Measurements from ENCODE around the gene STPG3. TPM values are rescaled to one million over a fixed set of nuclear protein-coding genes. Genes with fewer than 3 reads are reported as not detected.

Gene STPG3
- total and polyA plus RNA-seq, 9 of the 15 experiments (the other 6 are each of a cell fraction or from before 2014, with no cell fraction given), result not detected

DNA sequence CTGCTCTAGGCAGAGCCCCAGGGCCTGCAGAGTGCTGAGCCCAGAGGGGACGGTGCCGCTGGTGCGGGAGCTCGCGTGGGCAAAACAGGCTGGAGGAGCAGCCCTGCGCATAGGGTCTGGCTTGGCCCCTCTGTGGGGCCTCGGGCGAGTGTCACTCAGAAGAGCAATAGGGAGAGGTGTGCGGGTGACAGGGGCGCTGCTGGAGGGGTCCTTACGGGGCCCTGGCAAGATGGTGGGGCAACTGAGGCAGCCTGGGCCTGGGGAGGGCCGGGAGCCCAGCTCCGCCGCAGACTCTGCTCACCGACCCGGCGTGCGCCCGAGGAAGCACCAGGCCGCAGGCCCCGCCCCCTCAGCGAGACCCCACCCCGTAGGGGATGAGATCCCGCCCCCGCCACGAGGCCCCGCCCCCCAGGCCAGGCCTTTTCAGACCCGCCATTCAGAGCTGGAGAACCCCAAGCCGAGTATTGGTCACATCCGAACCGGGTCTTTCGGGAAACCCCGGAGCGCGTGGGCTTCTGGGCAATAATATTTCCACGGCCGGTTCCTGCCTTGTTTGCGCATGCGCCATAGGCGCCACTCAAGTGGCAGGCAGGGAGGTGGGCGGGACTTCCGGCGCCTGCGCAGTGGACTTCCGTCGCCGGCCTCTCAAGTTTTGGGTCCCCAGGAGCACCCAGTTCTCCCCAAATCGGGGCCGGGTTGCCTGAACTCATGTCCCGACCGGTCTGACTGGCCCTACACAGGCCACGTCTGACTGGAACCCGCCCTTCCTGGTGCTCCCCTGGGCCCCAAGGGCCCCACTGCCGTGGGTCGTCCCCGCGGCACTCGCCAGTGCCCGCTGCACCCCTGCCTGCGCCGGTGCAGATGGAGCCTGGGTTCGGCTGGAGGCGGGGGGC is 27.8 kb upstream of the STPG3 start (continued):
- peak; percentile 45; the same call in 1 of the 2 replicates for TF ChIP-seq JUND (IDR thresholded peaks at IDR 0.05; ENCODE audit: borderline replicate concordance, low read depth, low read length)
- TF ChIP-seq JUND (tag; IDR thresholded peaks at IDR 0.05; ENCODE audit: borderline replicate concordance, low read depth, low read length), result no peak; the same call in 2 of the 3 replicates
- TF ChIP-seq ATF1 (CRISPR knock-in tag; IDR thresholded peaks at IDR 0.05), result no peak
- peak; percentile 50 for TF ChIP-seq ATF1 (tag; IDR thresholded peaks at IDR 0.05)
- TF ChIP-seq, protein P1, sequence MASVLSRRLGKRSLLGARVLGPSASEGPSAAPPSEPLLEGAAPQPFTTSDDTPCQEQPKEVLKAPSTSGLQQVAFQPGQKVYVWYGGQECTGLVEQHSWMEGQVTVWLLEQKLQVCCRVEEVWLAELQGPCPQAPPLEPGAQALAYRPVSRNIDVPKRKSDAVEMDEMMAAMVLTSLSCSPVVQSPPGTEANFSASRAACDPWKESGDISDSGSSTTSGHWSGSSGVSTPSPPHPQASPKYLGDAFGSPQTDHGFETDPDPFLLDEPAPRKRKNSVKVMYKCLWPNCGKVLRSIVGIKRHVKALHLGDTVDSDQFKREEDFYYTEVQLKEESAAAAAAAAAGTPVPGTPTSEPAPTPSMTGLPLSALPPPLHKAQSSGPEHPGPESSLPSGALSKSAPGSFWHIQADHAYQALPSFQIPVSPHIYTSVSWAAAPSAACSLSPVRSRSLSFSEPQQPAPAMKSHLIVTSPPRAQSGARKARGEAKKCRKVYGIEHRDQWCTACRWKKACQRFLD (CRISPR knock-in tag; IDR thresholded peaks at IDR 0.05), result 0 out of 2 replicates have a peak, but pooled peaks have one; percentile 4
- peak; percentile 92 for TF ChIP-seq GABPB1 (CRISPR knock-in tag; IDR thresholded peaks at IDR 0.05)
- TF ChIP-seq, protein P2, sequence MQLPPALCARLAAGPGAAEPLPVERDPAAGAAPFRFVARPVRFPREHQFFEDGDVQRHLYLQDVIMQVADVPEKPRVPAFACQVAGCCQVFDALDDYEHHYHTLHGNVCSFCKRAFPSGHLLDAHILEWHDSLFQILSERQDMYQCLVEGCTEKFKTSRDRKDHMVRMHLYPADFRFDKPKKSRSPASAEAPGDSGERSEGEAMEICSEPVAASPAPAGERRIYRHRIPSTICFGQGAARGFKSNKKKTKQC (CRISPR knock-in tag; IDR thresholded peaks at IDR 0.05), result peak; percentile 72; the same call in 1 of the 2 replicates
- TF ChIP-seq SAP30 (IDR thresholded peaks at IDR 0.05; ENCODE audit: borderline replicate concordance, insufficient read depth, low read depth, low read length, poor library complexity, severe bottlenecking), result no peak
- peak; percentile 58 for TF ChIP-seq TBP (optimal IDR thresholded peaks at IDR 0.05; ENCODE audit: low read depth, low read length)
- TF ChIP-seq POLR2G (IDR thresholded peaks at IDR 0.05; ENCODE audit: low read depth, low read length), result peak; percentile 86
- 0 out of 2 replicates have a peak, but pooled peaks have one; percentile 68 for TF ChIP-seq ZBTB17 (CRISPR knock-in tag; IDR thresholded peaks at IDR 0.05)
- TF ChIP-seq, protein P3, sequence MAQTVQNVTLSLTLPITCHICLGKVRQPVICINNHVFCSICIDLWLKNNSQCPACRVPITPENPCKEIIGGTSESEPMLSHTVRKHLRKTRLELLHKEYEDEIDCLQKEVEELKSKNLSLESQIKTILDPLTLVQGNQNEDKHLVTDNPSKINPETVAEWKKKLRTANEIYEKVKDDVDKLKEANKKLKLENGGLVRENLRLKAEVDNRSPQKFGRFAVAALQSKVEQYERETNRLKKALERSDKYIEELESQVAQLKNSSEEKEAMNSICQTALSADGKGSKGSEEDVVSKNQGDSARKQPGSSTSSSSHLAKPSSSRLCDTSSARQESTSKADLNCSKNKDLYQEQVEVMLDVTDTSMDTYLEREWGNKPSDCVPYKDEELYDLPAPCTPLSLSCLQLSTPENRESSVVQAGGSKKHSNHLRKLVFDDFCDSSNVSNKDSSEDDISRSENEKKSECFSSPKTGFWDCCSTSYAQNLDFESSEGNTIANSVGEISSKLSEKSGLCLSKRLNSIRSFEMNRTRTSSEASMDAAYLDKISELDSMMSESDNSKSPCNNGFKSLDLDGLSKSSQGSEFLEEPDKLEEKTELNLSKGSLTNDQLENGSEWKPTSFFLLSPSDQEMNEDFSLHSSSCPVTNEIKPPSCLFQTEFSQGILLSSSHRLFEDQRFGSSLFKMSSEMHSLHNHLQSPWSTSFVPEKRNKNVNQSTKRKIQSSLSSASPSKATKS (CRISPR knock-in tag; IDR thresholded peaks at IDR 0.05), result no peak
- no peak for TF ChIP-seq BRF1 (IDR thresholded peaks at IDR 0.05; ENCODE audit: borderline replicate concordance, extremely low read depth, insufficient read length)
- peak; percentile 65; the same call in 1 of the 2 replicates for TF ChIP-seq MTA3 (IDR thresholded peaks at IDR 0.05; ENCODE audit: borderline replicate concordance)
- no peak for TF ChIP-seq CHD2 (IDR thresholded peaks at IDR 0.05; ENCODE audit: low read depth, low read length)
- TF ChIP-seq RFX5 (IDR thresholded peaks at IDR 0.05; ENCODE audit: low read depth, low read length), result 0 out of 2 replicates have a peak, but pooled peaks have one; percentile 59
- TF ChIP-seq CHD1 (IDR thresholded peaks at IDR 0.05; ENCODE audit: low read length), result peak; percentile 64
- TF ChIP-seq LCOR (CRISPR knock-in tag; IDR thresholded peaks at IDR 0.05), result peak; percentile 47; the same call in 1 of the 2 replicates
- TF ChIP-seq EP300 (IDR thresholded peaks at IDR 0.05; ENCODE audit: low read length), result no peak; the same call in 1 of the 2 replicates
- TF ChIP-seq, protein P4, sequence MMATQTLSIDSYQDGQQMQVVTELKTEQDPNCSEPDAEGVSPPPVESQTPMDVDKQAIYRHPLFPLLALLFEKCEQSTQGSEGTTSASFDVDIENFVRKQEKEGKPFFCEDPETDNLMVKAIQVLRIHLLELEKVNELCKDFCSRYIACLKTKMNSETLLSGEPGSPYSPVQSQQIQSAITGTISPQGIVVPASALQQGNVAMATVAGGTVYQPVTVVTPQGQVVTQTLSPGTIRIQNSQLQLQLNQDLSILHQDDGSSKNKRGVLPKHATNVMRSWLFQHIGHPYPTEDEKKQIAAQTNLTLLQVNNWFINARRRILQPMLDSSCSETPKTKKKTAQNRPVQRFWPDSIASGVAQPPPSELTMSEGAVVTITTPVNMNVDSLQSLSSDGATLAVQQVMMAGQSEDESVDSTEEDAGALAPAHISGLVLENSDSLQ (IDR thresholded peaks at IDR 0.05), result peak; percentile 94
- TF ChIP-seq, protein P5, sequence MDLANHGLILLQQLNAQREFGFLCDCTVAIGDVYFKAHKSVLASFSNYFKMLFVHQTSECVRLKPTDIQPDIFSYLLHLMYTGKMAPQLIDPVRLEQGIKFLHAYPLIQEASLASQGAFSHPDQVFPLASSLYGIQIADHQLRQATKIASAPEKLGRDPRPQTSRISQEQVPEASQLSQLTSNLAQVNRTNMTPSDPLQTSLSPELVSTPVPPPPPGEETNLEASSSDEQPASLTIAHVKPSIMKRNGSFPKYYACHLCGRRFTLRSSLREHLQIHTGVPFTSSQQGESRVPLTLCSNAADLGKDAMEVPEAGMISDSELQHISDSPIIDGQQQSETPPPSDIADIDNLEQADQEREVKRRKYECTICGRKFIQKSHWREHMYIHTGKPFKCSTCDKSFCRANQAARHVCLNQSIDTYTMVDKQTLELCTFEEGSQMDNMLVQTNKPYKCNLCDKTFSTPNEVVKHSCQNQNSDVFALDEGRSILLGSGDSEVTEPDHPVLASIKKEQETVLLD (IDR thresholded peaks at IDR 0.05), result peak; percentile 97
